Upper lobe of right lung (tissue), 1 donor: ENCODE measurements around the gene KRT26. TPM values are rescaled to one million over a fixed set of nuclear protein-coding genes. Genes with fewer than 3 reads are reported as not detected.
A peak's percentile ranks its signal among the peaks of the same experiment; 100 is the strongest.

Source experiments
- ATAC-seq: fragments of 200-7000 bp; cut with Tn5 transposase; one replicate; pipeline ENCODE4 v1.9.1; 2020; ENCODE audit warnings: mild to moderate bottlenecking, moderate library complexity
- DNase-seq: peaks from one replicate; pipeline ENCODE4 v3.0.0-alpha.2; 2020
- H3K27ac ChIP-seq: fragments of 200-600 bp; one replicate; pipeline ENCODE4 v1.8.0; 2022
- H3K27me3 ChIP-seq: fragments of 200-600 bp; one replicate; pipeline ENCODE4 v1.8.0; 2022; ENCODE audit warnings: mild to moderate bottlenecking
- H3K36me3 ChIP-seq: fragments of 200-600 bp; one replicate; pipeline ENCODE4 v1.8.0; 2022
- H3K4me1 ChIP-seq: fragments of 200-600 bp; one replicate; pipeline ENCODE4 v1.8.0; 2022
- H3K4me3 ChIP-seq: fragments of 200-600 bp; one replicate; pipeline ENCODE4 v1.8.0; 2022; ENCODE audit warnings: mild to moderate bottlenecking
- H3K9me3 ChIP-seq: fragments of 200-600 bp; one replicate; pipeline ENCODE4 v1.8.0; 2022
- intact Hi-C: fragments of 100-400 bp; cut with DNase I; formaldehyde crosslinking; loops from one replicate; pipeline ENCODE4 v1.11.0; 2022
- long read RNA-seq: library from polyadenylated mRNA; unstranded; transcript quantifications from one replicate; pipeline ENCODE4 v2.0.0, GENCODE V29; 2021
- total RNA-seq: library from RNA; stranded (reverse); fragmentation: NEBNext Ultra II Directional; extraction: Animal tissue kit (Norgen Biotek cat#: 25700); gene quantifications from one replicate; pipeline ENCODE4 v1.2.1, GENCODE V29; 2021
- TF ChIP-seq, protein P1 (sequence below): fragments of 200-600 bp; IDR thresholded peaks from one replicate; pipeline ENCODE4 v1.8.0; 2022; ENCODE audit warnings: antibody characterized with exemption
- donor health status: DM: no; HTN: yes; CAD: no; lungs with severe emphysema.

Gene KRT26, protein sequence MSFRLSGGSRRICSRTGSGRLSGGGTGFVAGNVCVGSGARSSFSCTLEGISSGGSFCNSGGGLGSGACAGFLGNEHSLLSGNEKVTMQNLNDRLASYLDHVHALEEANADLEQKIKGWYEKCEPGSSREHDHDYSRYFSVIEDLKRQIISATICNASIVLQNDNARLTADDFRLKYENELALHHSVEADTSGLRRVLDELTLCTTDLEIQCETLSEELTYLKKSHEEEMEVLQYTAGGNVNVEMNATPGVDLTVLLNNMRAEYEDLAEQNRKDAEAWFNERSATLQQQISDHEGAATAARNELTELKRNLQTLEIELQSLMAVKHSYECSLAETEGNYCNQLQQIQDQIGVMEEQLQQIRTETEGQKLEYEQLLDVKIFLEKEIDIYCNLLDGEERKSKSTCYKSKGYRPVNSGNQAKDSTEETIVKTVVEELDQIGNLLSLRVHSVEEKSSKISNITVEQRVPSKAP
- total RNA-seq = not detected
- long read RNA-seq = 0 reads

DNA sequence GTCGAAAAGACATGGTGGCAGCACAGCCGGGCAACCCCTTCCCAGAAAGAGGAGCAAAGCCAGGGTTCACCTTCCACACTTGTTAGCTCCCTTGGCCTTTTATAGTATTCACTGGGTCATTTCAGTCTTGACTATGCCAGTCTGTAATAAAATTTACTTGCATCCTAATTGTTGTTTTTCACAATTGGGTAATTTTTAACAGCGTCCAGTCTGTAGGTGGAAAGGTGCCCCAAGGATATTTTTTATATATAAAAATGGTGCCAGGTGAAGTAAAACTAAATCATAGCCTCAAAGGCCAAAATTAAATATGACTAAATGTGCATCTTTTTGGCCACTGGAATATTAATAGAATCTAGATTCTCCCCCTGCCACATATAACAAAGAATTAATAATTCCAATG lies at the start of gene KRT26:
TSS of gene KRT26 (minus strand) at position 101 of the 400 bp plus-strand sequence. CDS start at position 13, 88 bp downstream.
- TF ChIP-seq, protein P1, sequence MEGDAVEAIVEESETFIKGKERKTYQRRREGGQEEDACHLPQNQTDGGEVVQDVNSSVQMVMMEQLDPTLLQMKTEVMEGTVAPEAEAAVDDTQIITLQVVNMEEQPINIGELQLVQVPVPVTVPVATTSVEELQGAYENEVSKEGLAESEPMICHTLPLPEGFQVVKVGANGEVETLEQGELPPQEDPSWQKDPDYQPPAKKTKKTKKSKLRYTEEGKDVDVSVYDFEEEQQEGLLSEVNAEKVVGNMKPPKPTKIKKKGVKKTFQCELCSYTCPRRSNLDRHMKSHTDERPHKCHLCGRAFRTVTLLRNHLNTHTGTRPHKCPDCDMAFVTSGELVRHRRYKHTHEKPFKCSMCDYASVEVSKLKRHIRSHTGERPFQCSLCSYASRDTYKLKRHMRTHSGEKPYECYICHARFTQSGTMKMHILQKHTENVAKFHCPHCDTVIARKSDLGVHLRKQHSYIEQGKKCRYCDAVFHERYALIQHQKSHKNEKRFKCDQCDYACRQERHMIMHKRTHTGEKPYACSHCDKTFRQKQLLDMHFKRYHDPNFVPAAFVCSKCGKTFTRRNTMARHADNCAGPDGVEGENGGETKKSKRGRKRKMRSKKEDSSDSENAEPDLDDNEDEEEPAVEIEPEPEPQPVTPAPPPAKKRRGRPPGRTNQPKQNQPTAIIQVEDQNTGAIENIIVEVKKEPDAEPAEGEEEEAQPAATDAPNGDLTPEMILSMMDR = no peak

DNA sequence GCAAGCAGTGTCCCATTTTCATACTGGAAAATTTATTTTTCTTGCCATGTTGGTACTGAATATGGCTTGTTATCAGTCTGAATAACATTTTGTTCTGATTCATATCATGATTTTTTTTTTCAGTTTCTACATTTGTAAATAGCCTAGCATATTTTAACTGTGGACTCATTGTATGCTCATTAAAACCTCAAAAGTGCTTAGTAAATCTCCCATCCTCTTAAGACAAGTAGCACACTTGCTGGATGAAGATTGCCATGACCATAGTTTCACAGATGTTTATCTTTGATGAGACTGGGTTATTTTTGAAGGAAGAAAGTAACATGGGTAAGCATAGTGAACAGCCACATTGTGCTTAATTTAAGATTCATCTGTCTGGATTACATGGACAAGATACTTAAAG lies 49.5 kb upstream of the KRT26 start:
- intact Hi-C loops = no loop called here
- Histone ChIP-seq H3K9me3 (no peaks in the 10 kb centered on the region), H3K4me3 (no peak overlapping the region), H3K4me1 (no peaks in the 10 kb centered on the region), H3K36me3 (no peaks in the 10 kb centered on the region), H3K27ac (no peak overlapping the region), H3K27me3 (no peaks in the 10 kb centered on the region)
- no peak for ATAC-seq
- TF ChIP-seq, protein P1 = no peak
- no peak for DNase-seq

More for the DNA sequence above, at the start of gene KRT26:
- Histone ChIP-seq H3K27me3 (no peaks in the 10 kb centered on the region), H3K4me3 (no peak within 1 kb of the TSS), H3K9me3 (no peaks in the 10 kb centered on the region), H3K36me3 (no peaks in the 10 kb centered on the region), H3K4me1 (no peaks in the 10 kb centered on the region), H3K27ac (no peak within 1 kb of the TSS)
- intact Hi-C loops = no loop called here
- DNase-seq = no peak
- ATAC-seq = no peak

DNA sequence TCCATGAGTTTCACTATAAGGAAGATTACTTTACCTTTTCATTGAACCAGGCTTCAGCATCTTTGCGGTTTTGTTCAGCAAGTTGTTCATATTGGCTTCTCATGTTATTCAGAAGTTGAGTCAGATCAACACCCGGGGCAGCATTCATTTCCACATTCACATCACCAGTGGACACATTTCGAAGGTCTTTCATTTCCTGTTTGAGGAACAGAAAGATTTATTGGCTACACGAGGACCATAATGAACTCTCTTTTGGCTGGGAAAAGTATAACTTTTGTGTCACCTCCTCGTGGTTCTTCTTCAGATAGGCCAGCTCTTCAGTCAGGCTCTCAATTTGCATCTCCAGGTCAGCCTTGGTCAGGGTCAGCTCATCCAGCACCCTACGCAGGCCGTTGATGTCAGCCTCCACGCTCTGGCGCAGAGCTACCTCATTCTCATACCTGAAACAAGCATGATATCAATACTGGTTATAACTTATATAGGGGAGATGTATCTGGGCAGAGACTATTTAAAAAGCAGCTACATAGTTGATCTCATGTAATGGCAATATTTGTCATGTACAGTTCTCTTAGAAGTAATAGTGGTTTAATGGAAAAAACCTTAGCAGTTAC lies 48.3 kb upstream of the KRT26 start:
- Histone ChIP-seq H3K4me1 (no peaks in the 10 kb centered on the region), H3K9me3 (no peaks in the 10 kb centered on the region), H3K36me3 (no peaks in the 10 kb centered on the region), H3K27ac (no peak overlapping the region), H3K27me3 (no peaks in the 10 kb centered on the region), H3K4me3 (no peak overlapping the region)
- TF ChIP-seq, protein P1 = no peak
- DNase-seq (no peak), ATAC-seq (no peak)
- intact Hi-C loops = no loop called here

DNA sequence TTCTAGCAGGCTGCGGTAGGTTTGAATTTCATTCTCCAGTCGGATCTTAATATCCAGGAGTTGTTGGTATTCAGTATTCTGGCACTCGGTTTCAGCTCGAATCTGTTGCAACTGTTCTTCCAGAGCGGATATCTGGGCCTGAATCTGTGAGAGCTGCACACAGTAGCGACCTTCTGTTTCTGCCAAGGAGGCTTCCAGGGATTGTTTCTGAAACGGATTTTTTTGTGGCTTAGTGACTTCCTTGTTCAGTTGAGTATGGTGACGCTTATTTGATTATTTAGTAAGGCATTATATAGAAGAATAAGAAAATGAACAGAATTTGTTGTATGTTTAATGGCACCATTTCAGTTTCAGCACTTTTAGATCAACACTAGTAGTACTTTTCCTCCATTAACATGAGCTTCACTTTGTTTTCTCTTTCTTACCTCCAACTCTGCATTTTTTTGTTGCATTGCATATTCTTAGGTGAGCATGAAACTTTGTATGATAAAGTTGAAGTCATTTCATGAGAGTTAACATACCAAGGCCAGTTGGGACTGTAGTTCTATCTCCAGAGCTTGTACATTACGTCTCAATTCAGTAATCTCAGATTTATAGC lies 47.6 kb upstream of the KRT26 start:
- H3K27ac ChIP-seq = peak overlapping the region; percentile 70
- no peaks in the 10 kb centered on the region for H3K4me1 ChIP-seq
- TF ChIP-seq, protein P1 = no peak
- no peak for ATAC-seq
- peak overlapping the region; percentile 66 for H3K4me3 ChIP-seq
- no peaks in the 10 kb centered on the region for H3K36me3 ChIP-seq
- intact Hi-C loops = no loop called here
- no peak for DNase-seq
- H3K27me3 ChIP-seq = no peaks in the 10 kb centered on the region
- no peaks in the 10 kb centered on the region for H3K9me3 ChIP-seq

DNA sequence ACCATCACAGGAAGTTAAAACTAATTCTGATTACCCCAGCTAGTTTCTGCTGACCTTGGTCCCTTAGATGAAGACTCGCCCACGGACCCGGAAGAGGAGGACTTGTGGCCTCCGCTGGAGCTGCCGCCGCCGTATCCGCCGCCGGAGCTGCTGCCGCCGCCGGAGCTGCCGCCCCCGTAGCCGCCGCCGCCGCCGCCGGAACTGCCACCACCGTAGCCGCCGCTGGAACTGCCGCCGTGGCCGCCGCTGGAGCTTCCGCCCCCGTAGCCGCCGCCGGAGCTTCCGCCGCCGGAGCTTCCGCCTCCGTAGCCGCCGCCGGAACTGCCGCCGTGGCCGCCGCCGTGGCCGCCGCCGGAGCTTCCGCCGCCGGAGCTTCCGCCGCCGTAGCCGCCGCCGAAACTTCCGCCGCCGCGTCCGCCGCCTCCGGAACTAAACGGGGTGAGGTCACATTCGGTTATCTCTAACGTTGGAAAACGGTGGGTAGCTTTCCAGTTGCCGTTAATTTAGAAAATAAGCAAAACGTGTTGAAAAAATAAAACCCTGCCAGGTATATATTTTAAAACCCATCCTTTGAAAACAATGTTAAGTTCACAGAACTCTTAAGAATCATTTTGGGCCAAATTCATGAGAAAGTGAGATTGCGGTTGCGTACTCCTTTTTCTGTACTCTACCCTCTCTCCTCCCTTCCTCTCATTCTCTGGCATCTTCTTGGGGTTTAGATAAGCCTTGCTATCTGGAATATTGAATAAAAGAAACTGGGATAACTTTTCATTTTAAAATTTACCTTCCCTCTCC lies 46.9 kb upstream of the KRT26 start:
- Histone ChIP-seq H3K27ac (peak overlapping the region; percentile 85), H3K27me3 (no peaks in the 10 kb centered on the region), H3K36me3 (no peaks in the 10 kb centered on the region), H3K9me3 (no peaks in the 10 kb centered on the region), H3K4me1 (no peaks in the 10 kb centered on the region), H3K4me3 (peak overlapping the region; percentile 66)
- TF ChIP-seq, protein P1 = no peak
- intact Hi-C loops = no loop called here
- peak; percentile 91 for DNase-seq
- peak; percentile 97 for ATAC-seq
